SIG-M5 (cell line): ENCODE measurements around the gene FBXL4.
"Not testable (repeated sequence)": the region's sequence is repeated elsewhere in the genome, so short reads cannot be mapped to it uniquely, and the experiment has no call there.

ENCODE experiments used
- DNase-seq: peaks from one replicate; lab custom pipeline; 2025; lab: John Stamatoyannopoulos, UW

The FBXL4 gene

GRCh38 chr6:98945311-98946115, 2.2 kb downstream of the FBXL4 start:
- DNase-seq, result no peak

GRCh38 chr6:98944598-98945081, 3.1 kb downstream of the FBXL4 start:
- DNase-seq, result no peak

GRCh38 chr6:98944168-98944567, 3.6 kb downstream of the FBXL4 start:
- DNase-seq, result no peak

- no peak for DNase-seq
Measured at GRCh38 chr6:98942263-98942803, 5.4 kb downstream of the FBXL4 start.

- DNase-seq, result no peak
Measured at GRCh38 chr6:98941319-98941718, 6.4 kb downstream of the FBXL4 start.

GRCh38 chr6:98937351-98937750, 10.4 kb downstream of the FBXL4 start:
- no peak for DNase-seq

GRCh38 chr6:98932381-98932780, 15.4 kb downstream of the FBXL4 start:
- DNase-seq, result no peak

- DNase-seq, result no peak
Measured at GRCh38 chr6:98931696-98932095, 16.1 kb downstream of the FBXL4 start.

- DNase-seq, result no peak
Measured at GRCh38 chr6:98929498-98930060, 18.2 kb downstream of the FBXL4 start.

- no peak for DNase-seq
Measured at GRCh38 chr6:98928688-98929087, 19.1 kb downstream of the FBXL4 start.

- DNase-seq, result no peak
Measured at GRCh38 chr6:98927534-98927933, 20.2 kb downstream of the FBXL4 start.

- no peak for DNase-seq
Measured at GRCh38 chr6:98925831-98926230, 21.9 kb downstream of the FBXL4 start.

GRCh38 chr6:98924647-98925046, 23.1 kb downstream of the FBXL4 start:
- no peak for DNase-seq

GRCh38 chr6:98920904-98921431, 26.8 kb downstream of the FBXL4 start:
- no peak for DNase-seq

GRCh38 chr6:98910946-98911345, 36.8 kb downstream of the FBXL4 start:
- not testable (repeated sequence) for DNase-seq

- no peak for DNase-seq
Measured at GRCh38 chr6:98909236-98909635, 38.5 kb downstream of the FBXL4 start.

GRCh38 chr6:98906342-98906741, 41.4 kb downstream of the FBXL4 start:
- DNase-seq, result not testable (repeated sequence)

- no peak for DNase-seq
Measured at GRCh38 chr6:98905759-98906158, 42.0 kb downstream of the FBXL4 start.

- DNase-seq, result no peak
Measured at GRCh38 chr6:98904096-98904495, 43.6 kb downstream of the FBXL4 start.

GRCh38 chr6:98900706-98901105, 47.0 kb downstream of the FBXL4 start:
- no peak for DNase-seq

- DNase-seq, result no peak
Measured at GRCh38 chr6:98894810-98895209, 52.9 kb downstream of the FBXL4 start.

GRCh38 chr6:98887650-98888049, 60.1 kb downstream of the FBXL4 start:
- no peak for DNase-seq

GRCh38 chr6:98885330-98885729, 62.4 kb downstream of the FBXL4 start:
- DNase-seq, result no peak
